ENCODE results near the gene EVPL.
A peak's percentile ranks its signal among the peaks of the same experiment; 100 is the strongest.

- TF ChIP-seq POLR2A (IDR thresholded peaks at IDR 0.05; ENCODE audit: low read length) = peak; percentile 81
- no peak for TF ChIP-seq GATA1 (IDR thresholded peaks at IDR 0.05; ENCODE audit: low read depth, low read length)
Measured at GRCh38 chr17:76072148-76072858, 45.2 kb upstream of the EVPL start, which contains the start of gene SRP68.
